Right ventricle myocardium inferior (tissue), 1 donor: ENCODE results near the gene HDHD2. TPM values are rescaled to one million over a fixed set of nuclear protein-coding genes. Genes with fewer than 3 reads are reported as not detected.
"Not testable (repeated sequence)": the region's sequence is repeated elsewhere in the genome, so short reads cannot be mapped to it uniquely, and the experiment has no call there.

Source experiments
- ATAC-seq: fragments of 200-7000 bp; cut with Tn5 transposase; one replicate; pipeline ENCODE4 v1.9.1; 2020; ENCODE audit warnings: mild to moderate bottlenecking, moderate library complexity
- DNase-seq: peaks from one replicate; pipeline ENCODE4 v3.0.0; 2021; ENCODE audit errors: missing footprints
- intact Hi-C: fragments of 100-400 bp; cut with DNase I; formaldehyde crosslinking; loops from one replicate; pipeline ENCODE4 v1.11.0; 2022
- long read RNA-seq: library from polyadenylated mRNA; unstranded; transcript quantifications from one replicate; pipeline ENCODE4 v2.0.0, GENCODE V29; 2021
- total RNA-seq: library from RNA; stranded (reverse); fragmentation: NEBNext Ultra II Directional; extraction: Animal tissue kit (Norgen Biotek cat#: 25700); gene quantifications from one replicate; pipeline ENCODE4 v1.2.1, GENCODE V29; 2021
- donor health status: DM: no; HTN: yes; CAD: no; lungs with severe emphysema.

The HDHD2 gene
- 34.2 TPM for total RNA-seq
- long read RNA-seq, transcript HDHD2-201 (7 exons, 2,212 nt), result major isoform, 27 of 37 reads
- long read RNA-seq, transcript HDHD2-205 (7 exons, 2,224 nt), result minor isoform, 6 of 37 reads
- long read RNA-seq, partial matches to known transcripts, result 0 of 37 reads
- long read RNA-seq, other reads (novel, unspliced or antisense), result 4 of 37 reads

GRCh38 chr18:47150029-47150823 is at the start of gene HDHD2:
Gene HDHD2 (minus strand): TSS chr18:47150500. CDS start chr18:47136439, 14,061 bp downstream.
- DNase-seq (peak; percentile 93), ATAC-seq (peak; percentile 96)
- intact Hi-C loops, result no loop called here

- ATAC-seq, DNase-seq, intact Hi-C loops: not testable (repeated sequence)
Observed at GRCh38 chr18:47195961-47196360, 45.7 kb upstream of the HDHD2 start.

GRCh38 chr18:47191961-47192360 is 41.7 kb upstream of the HDHD2 start:
- intact Hi-C loops, result no loop called here
- no peak for ATAC-seq
- no peak for DNase-seq

- ATAC-seq (no peak), DNase-seq (no peak)
- intact Hi-C loops, result no loop called here
Observed at GRCh38 chr18:47187721-47188120, 37.4 kb upstream of the HDHD2 start.

- ATAC-seq, result no peak
- DNase-seq, result no peak
- intact Hi-C loops, result no loop called here
Observed at GRCh38 chr18:47184419-47185050, 34.2 kb upstream of the HDHD2 start.

GRCh38 chr18:47182156-47182555 is 31.9 kb upstream of the HDHD2 start:
- intact Hi-C loops, DNase-seq, ATAC-seq: not testable (repeated sequence)

GRCh38 chr18:47180765-47181164 is 30.5 kb upstream of the HDHD2 start:
- DNase-seq (no peak), ATAC-seq (no peak)
- intact Hi-C loops, result no loop called here

- ATAC-seq, result no peak
- DNase-seq, result no peak
- intact Hi-C loops, result loop anchor here (5.0 kb wide), 1 partner anchor 37 kb away; no protein-coding TSS in a partner anchor
Observed at GRCh38 chr18:47179520-47179919, 29.2 kb upstream of the HDHD2 start.

- peak; percentile 92 for DNase-seq
- peak; percentile 96 for ATAC-seq
- intact Hi-C loops, result loop anchor here (5.0 kb wide), 1 partner anchor 34 kb away; no protein-coding TSS in a partner anchor
Observed at GRCh38 chr18:47175898-47176575, 25.7 kb upstream of the HDHD2 start, which contains the start of gene IER3IP1. Gene IER3IP1 (minus strand): TSS chr18:47176364. CDS start chr18:47176277, 87 bp downstream.

GRCh38 chr18:47175283-47175897 is 25.1 kb upstream of the HDHD2 start:
- intact Hi-C loops, result loop anchor here (5.0 kb wide), 1 partner anchor 33 kb away; no protein-coding TSS in a partner anchor
- ATAC-seq (peak; percentile 14), DNase-seq (no peak)

GRCh38 chr18:47174545-47175116 is 24.3 kb upstream of the HDHD2 start:
- ATAC-seq (no peak), DNase-seq (no peak)
- intact Hi-C loops, result loop anchor here (5.0 kb wide), 1 partner anchor 32 kb away; no protein-coding TSS in a partner anchor

GRCh38 chr18:47172476-47172875 is 22.2 kb upstream of the HDHD2 start:
- intact Hi-C loops, result no loop called here
- ATAC-seq (no peak), DNase-seq (no peak)

GRCh38 chr18:47168913-47169312 is 18.6 kb upstream of the HDHD2 start:
- DNase-seq, result no peak
- no peak for ATAC-seq
- intact Hi-C loops, result no loop called here

- no peak for ATAC-seq
- DNase-seq, result no peak
- intact Hi-C loops, result no loop called here
Observed at GRCh38 chr18:47168509-47168908, 18.2 kb upstream of the HDHD2 start.

GRCh38 chr18:47166294-47166693 is 16.0 kb upstream of the HDHD2 start:
- intact Hi-C loops, result no loop called here
- ATAC-seq (no peak), DNase-seq (no peak)

- DNase-seq (no peak), ATAC-seq (no peak)
- intact Hi-C loops, result no loop called here
Observed at GRCh38 chr18:47163241-47163640, 12.9 kb upstream of the HDHD2 start.

- intact Hi-C loops, result no loop called here
- DNase-seq (no peak), ATAC-seq (no peak)
Observed at GRCh38 chr18:47160256-47160655, 10.0 kb upstream of the HDHD2 start.

- ATAC-seq, DNase-seq, intact Hi-C loops: not testable (repeated sequence)
Observed at GRCh38 chr18:47158404-47158803, 8.1 kb upstream of the HDHD2 start.
